Right lung (tissue), 5 donors: ENCODE measurements around the gene RORC. TPM values are rescaled to one million over a fixed set of nuclear protein-coding genes. Genes with fewer than 3 reads are reported as not detected.

Experiments
- DNase-seq, 2 donors: peaks; one replicate each; pipeline ENCODE4 v3.0.0-alpha.2; 2013
- polyA plus RNA-seq, 5 donors: library from polyadenylated mRNA; unstranded; fragments of 120-200 nt; gene quantifications; one replicate each; pipeline versions ENCODE4 v1.2.1 to v1.2.3, GENCODE V29; 2013; ENCODE audit warnings: inconsistent platforms in 1 of 5, low replicate concordance in 1 of 5; ENCODE audit not compliant: insufficient read length in 5 of 5, insufficient read depth in 1 of 5

RORC gene
- polyA plus RNA-seq, 5 donors, result 6.6 to 11.2 (median 10.7) TPM

DNA sequence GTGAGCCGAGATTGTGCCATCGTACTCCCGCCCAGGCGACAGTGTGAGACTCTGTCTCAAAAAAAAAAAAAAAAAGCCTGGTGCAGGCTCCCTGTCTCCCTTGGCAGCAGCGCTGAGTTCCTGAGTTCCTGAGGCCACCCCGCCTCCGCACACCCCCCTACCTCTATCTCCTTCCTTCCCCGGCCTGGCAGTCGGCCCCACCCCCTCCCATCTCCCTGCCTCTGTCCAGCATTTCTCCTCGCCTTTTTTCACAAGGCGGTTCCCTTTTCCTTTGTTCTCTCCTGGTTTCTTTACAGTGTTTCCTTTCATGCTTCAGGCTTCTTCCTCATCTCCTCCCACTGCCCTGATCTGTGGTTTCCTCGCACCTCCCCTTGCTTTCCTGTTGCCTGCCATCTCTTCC is 2.7 kb downstream of the RORC start:
- peak in 1 of 2 donors; percentile 36 for DNase-seq

DNA sequence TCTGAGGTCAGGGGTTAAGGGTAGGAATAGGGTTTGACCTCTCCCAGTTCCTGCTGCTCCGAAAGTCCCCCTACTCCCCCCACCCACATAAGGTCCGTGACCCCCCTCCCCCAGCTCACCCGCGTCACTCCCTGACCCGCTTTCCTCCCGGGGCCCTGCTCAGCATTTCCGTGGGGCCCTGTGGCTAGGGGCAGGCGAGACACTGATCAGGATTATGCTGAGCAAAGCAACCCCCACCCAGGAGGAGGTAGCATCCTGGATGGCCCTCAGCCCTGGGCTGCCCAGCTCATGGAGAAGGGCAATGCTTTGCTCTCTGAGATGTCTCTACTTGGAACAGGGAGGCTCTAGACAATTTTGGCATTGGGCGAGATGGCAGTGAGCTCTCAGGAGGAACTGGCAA is 3.7 kb downstream of the RORC start:
- no peak for DNase-seq

DNA sequence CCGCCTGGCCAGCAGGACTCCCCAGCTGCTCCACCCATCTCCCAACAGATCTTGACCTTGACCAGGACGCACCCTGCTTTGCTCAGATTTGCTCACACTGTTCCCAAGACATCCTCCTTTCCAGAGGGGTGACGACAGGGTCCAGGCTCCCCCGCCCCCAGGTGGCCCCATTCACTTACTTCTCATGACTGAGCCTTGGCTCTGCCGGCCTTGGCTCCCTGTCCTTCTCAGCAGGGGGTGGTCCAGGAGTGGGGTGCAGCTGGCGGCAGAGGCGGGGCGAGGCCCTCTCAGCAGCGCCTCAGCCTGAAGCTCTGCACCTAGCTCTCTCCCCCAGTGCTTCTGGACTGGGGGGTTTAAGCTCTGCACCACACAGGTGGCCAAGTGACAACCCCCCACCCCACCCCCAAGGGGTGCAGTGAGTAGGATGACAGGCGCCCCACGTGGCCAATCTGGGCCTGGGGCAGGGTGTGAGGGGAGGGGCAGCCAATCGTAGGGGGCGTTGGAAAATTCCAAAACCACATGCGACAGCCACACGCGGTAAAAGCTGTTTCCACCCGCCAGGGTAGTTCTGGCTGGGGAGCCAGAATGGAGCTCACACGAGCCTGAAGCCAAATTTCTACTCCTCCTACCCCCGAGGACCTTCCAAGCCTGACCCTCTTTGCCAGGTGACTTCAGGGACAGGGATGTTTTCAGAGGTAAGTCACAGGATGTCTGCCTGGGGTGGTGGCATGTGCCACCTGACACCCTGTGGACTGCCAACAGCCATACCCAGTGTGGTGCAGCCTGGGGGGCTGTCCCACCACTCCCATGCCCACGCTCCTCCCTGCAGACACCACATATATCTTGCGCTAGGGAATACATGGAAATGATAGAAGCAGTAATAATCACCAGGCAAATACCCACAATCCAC is 5.6 kb downstream of the RORC start:
- no peak for DNase-seq

DNA sequence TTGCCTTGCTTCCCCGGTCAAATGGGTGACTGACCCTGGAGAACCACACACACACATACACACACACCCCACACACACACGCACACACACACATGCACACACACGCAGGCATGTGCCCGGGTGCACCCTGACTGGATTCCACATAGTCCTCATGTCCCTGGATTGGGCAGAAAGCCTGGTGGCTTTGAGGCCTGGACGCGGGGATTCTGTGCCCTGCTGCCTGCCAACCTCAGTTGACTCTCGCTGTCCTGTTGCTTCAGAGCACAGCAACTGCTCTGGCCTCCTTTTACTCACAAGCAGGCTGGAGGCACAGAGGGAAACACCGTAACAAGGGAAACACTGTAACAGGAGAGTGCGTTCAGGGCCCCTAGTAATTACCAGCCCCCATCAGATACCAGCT is 6.4 kb downstream of the RORC start:
- DNase-seq, result no peak

DNA sequence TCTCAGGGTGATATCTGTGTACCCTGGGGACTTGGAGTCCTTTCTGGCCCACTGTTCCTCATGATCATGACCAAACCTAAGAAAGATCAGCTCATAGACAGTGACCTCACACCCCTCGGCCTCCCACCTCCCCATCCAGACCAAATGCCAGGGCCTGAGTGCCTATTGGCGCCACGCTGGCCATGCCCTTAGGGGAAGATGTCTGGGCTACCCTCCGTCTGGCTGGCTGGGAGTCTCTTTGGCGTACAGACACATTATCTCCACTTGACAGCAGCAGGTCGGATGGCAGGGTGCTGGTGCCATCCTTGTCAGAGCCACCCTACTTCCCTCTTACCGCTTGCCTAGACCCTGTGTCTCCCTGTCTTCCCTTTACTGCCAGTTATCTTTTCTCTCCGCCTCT is 8.4 kb downstream of the RORC start:
- DNase-seq, result no peak

DNA sequence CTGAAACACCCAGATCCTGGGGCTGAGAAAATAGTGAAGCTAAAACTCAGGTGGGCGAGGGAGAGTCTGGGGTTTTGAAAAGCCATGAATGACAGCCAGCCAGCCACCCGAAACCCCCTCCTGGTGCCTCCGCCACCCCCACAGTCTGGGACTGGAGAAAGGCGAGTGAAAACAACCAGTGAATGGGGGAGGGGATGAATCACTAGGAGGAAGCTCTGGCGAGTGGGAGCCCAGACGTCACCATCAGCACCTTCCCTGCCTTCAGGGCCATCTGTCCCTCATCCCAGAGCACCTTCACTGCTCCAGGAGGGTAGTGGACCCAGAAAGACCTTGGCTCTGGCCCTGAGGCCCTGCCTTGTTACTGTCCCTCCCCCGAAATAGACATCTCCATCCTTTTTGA is 9.2 kb downstream of the RORC start:
- no peak for DNase-seq

DNA sequence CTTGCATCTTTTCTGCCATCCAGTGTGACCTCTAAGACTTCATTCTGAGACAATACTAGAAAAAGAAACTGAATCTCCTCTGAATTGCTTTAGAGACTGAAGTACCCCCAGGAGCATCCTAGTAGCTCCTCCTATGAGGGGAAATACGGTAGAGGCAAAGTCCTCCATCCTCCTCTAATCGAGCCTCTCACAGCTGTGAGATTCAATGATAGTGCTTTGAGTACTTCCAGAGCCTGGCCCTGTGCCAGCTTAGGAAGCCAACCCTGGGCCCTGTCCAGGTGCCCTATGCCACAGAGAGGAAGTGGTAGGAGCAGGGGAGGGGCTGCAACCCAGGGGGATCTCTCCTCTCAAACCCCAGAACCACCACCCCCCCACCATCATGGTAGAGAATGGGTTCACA is 10.7 kb downstream of the RORC start:
- no peak for DNase-seq

DNA sequence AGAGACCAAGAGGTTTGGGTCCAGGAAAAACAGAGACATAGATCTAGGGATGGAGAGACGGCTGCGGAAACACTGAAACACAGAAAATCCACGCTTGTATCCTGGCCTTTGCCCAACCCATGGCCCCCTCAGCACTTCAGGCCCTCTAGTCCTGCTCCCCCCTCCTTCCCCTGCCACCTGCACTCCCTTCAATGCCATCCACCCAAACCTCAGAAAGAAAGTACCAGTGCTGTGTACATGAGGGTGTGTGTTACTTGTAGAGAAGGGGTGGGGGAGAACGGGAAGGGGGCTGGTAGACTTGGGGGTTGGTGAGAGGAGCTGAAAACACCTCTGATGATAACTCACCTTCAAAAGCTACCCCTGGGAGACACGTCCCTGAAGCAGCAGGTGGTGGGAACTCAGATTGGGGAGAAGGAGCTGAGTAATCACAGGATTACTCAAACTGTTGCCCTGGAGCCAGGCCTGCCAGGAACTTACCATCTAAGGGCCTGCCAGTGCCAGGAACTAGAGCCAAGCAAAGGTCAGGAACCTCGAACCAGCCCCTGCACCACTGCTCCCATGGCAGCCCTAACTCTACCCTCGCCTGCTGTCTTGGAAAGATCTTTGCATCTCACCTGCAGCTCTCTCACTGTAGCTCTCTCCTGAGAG is 11.5 kb downstream of the RORC start:
- no peak for DNase-seq

DNA sequence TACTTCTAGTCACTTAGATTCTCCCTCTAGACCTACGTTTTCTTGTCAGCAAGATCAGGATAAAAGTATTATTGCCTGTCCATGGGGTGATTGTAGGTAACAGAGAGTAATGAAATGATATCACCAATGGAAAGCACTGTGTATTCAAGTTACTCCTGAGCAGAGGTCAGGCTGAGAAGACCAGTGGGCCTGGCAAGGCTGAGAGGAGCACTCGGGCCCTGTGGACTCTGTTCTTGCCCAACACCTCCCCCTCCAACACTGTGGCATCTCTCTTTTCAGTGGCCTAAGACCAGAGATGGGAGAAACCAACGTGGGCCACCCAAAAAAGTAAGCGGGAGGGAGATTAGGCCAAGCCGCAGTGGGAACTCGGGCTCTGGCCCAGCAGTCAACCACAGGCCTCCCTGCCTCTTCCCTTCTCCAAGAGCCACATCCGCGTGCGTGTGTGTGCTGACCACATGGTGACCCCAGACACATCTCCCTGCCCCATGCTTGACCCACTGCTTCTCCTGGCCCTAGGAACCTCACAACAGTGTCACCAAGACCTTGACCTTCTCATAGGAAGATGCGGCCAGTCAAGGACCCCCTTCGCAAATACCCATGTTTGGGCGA is 12.3 kb downstream of the RORC start:
- DNase-seq, result no peak

DNA sequence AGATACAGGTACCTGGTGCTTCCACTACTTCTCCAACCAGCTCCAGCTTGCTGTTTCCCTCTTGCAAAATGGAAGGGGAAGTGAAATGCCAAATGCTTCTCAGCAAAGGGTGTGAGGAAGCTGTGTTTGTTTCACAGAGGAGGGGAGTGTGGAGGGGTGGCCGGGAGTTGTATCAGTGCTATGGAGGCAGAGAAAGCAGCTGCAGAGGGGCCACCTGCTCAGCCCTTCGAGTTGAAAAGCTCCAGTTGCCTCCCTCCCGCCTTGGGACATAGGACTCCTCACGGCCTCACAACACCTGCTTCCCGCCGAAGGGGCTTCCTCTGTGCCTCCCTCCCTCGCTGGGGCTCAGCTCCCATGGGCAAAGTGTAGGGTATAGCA is 14.3 kb downstream of the RORC start:
- no peak for DNase-seq

DNA sequence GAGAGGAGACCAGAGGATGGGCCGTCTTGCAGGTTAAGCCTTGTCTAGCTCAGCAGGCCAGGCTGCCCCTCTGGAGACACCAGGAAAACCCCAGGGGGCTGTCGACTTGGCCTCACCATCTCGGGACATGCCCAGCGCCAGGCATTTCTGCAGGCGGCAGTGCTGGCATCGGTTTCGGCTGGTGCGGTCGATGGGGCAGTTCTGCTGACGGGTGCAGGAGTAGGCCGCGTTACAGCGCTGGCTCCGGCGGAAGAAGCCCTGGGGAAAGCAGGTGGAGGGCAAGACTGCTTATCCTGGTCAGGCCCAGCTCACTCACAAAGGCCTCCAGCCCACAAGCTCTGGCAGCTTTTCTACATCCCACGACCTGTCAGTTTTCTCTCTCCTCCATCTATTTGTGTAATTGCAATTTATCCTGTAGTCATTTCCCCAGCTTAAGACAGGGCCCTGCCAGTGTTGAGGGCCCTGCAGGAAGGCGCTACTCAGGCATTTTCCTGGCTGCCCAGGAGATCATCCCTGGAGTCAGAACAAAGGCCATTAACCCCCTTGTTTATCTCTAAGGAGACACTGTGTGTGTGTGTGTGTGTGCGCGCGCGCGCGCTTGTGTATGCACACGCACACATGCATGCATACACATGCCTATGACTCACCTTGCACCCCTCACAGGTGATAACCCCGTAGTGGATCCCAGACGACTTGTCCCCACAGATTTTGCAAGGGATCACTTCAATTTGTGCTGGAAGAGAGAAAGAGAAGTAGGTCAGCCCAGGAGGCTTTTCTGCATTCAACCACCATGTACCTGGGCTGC is 14.9 kb downstream of the RORC start:
- no peak for DNase-seq

DNA sequence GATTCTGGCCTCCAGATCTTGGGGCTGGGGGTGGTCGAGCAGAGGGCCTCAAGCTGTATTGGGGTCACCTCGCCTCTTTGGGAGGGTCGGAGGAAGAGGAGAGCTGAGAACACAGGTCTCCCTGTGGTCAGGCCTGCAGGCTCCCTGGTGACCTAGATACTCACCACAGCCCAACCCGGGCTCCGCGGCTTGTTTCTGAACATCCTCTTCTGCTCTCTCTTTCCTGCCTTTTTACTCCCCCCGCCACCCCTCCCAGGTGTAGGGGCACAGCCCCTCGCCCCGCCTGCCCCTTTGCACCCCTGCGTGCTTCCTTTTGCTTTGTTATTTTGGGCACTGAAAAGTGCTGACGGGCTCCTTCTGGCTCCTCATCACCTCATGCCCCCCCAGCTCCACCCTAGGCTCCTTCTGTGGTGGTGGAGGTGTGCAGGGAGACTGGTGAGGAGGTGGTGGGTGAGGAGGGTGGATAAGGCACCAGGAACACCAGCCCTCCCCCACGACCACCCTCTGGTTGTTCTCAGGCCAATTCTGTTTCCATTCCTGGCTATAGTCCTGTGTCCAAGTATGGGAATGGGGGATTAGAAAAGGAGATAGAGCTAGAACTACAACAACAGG is 15.8 kb downstream of the RORC start:
- DNase-seq, result no peak

DNA sequence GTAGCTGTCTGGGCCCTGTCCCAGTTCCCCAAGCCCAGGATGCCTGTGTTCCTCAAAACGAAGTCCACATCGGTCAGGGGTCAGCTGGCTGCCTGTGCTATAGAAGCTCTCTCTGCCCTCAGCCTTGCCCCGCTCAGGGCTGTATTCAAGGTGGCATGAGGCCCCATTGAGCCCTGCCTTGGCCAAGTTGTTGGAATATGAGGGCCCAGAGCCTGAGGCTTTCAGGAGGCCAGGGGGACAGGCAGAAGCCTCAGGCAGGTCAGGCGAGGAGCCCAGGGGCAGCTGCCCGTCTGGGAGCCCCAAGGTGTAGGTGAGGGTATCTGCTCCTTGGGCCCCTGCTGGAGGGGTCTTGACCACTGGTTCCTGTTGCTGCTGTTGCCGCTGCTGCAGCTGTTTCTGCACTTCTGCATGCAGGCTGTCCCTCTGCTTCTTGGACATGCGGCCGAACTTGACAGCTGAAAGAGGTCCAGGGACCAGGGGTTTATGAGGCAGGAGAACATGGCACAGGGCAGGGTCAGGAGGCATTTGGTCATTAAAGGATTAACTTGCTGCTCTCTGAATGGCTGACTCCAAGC is 16.5 kb downstream of the RORC start:
- DNase-seq, result no peak

DNA sequence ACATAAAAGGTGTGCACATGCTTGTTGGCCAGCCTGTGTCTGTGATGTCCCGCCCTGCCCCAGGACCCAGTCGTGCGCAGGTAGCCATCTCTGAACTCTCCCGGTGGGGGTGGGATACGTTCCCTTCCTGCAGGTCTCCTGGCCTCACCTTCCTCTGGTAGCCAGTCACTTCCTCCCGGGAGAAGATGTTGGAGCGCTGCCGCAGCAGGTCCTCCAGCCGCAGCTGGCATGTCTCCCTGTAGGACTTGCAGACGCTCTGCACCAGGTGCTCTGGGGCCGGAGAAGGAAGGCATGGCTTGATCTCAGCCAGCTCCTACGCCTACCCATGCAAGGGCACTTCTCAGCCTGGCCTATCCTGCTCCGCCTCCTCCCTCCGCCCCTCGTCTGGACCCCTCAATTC is 17.2 kb downstream of the RORC start:
- no peak for DNase-seq

DNA sequence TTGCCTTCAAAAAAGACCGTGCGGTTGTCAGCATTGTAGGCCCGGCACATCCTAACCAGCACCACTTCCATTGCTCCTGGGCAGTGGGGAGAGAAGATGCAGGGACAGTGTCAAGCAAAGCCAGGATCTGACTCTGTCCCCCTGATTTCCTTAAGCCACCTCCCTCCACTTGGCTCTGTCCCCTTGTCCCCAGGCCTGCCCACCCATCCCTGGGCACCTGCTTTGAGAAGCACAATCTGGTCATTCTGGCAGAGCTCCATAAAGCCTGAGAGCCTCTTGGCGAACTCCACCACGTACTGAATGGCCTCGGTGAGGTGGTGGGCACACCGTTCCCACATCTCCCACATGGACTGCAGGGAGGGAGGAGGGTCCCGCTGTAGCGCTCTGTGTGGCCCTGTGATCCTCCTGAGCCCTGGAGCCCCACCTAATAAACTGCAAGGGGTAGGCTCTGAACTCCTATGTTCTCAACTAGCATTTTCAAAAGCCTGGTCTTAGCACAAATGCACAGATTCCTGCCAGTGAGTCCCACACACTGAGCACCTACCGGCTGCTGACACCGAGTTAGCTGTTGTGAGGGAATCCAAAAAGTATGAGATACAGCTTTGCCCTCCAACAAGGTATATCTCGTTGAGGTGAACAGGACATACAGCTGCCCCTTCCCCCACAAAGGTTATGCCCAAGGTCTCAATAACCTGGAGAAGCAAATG is 18.2 kb downstream of the RORC start:
- no peak for DNase-seq

DNA sequence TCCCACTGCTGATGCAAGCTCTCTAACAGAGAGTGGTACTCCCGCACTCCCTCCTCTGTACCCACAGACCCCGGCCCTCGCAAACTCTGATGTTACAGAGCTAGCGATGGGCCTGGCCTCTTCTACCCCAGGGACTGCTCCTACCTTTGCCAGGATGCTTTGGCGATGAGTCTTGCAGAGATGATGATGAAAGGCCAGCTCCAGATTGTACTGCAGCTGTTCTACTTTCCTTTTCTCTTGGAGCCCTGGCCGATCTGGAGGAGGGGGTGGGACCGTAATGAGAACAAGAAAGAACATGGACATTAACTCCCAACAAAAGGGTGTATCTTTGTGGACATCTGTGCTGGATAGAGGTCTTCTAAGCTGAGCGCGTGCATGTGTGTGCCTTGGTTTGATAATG is 20.4 kb downstream of the RORC start:
- no peak for DNase-seq

DNA sequence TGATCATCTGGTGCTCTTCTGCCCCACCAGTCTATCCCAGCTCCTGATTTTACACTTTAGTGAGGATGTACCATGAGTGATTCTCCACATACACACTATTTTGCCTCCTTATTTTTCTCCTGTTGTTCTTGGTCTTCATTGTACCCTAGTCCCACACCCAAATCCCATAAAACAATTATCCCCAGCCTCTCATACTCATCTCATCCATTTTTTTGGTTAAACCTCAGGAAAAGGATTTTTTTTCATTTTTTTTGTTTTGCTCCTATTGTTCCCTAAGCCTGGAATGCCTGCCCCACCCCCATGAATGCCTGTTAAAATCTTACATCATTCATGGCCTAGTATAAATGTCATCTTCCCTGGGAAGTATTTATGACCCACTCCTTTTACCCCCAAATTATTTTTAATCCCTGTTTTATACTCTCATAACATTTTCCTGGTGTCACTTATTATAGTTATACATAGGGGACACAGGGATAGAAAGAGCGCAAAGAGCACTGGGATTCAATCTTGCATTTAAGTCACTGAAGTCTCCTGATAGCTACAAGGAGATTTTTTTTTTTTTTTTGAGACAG is 21.5 kb downstream of the RORC start:
- DNase-seq, result no peak

DNA sequence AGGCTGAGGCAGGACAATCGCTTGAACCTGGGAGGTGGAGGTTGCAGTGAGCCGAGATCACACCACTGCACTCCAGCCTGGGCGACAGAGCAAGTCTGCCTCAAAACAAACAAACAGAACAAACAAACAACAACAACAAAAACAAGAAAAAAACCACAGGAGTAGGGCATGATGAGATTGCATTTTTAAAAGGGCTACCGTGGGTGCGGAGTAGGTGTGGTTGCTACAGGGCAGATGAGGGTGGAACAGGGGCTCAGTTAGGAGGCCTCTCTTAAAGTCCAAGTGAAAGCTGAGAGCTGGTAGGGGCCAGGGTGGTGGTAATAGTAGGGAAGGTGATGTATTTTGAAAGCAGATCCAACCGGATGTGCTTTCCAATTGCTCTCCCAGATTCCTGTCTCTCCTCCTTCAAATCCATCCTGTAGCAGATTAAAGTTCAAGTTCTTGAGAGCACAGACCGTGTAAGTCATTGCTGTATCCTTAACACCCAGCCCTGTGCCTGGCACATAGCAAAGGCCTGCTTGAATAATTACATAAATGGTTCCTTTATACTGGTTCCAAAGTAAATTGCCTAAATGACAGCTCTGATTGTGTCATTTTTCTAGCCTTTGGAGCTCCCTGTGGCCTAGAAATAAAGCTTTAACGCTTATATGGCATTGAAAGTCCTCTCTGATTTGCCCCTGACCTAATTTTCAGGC is 22.2 kb downstream of the RORC start:
- no peak for DNase-seq

DNA sequence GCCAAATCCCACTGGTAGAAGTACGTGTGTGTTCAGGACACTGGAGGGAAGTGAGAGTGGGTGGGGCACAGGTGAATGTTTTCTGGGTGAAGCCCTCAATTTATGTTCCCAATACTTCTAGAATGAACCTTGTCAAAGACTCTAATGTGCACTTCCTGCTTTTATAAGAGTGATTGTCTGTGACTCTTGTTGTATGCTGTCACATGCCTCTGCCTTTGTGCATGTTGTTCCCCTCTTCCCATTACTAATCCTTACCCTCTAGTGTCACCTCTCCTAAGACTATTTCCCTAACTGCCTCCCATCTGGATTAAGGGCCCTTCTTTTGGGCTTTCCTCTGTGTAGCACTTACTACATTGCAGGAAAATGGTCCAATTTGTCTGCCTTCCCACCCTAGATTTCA is 23.8 kb downstream of the RORC start:
- DNase-seq, result no peak

DNA sequence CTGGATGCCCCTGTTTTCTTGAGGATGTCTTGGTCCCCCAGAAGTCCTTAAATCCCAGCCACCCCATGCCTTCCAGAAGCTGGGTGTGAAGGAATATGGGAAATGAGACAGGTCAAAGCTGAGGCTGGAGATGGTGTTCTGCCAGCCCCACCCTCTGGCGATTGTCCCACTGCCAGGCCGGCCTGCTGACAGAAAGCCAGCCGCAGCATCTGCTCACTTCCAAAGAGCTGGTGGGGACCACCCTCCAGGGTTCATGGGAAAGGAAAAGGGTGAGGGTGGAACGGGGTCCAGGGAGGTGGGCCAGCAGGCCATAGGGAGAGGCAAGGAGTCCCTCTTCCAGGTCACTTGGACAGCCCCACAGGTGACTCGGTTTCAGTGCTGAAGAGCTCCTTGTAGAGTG is 24.5 kb downstream of the RORC start:
- no peak for DNase-seq
